Measurements from ENCODE around the gene AKAP9.
"Not testable (repeated sequence)": the region's sequence is repeated elsewhere in the genome, so short reads cannot be mapped to it uniquely, and the experiment has no call there.

AKAP9 gene

DNA sequence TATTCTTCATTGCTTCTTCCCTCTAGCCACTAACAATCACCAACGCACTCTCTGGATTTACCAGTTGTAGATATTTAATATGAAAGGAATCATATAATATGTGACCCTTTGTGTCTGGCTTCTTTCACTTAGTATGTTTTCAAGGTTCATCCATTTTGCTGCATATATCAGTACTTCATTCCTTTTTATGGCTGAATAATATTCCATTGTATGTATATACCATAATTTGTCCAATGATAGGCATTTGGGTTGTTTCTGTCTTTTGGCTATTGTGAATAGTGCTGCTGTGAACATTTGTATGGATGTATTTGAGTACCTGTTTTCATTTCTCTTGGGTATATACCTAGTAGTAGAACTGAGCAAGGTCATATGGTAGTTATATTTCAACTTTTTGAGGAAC is 7.3 kb downstream of the AKAP9 start:
- DNase-seq, result no peak

DNA sequence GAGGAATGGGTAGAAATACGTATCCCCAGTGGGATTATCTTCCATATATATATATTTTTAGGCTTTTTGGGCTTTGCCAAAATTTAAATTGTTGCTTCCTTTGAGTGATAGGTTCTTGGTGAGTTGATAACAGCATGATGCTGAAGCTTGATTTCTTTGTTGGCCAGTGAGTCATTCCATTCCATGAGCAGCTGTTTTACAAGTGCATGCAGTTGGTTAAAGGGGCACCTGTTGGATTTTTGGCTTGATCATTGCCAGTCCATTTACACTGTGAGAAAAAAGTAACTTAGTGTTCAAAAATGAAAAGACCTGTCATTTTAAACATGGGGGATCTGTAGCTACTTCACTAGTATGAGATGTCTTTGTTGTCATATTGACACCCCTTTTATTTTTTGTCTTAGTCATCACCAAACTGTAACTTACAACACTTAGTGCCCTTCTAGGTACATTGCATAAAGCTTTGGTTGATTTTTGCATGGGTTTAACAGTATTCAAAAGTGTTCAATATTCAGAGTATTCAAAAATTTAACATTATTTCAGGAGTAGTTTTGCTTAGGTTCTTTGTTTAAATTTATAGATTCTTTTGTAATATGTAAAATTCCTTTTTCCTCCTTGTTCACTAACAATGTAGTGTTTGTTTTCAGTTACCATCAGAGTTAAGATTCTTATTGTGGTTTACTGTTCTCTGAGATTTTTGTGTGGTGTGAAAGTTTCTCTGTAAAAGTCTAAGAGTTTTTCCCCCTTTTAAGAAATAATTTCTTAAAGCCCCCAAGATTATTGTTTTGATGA is 8.8 kb downstream of the AKAP9 start:
- no peak for DNase-seq

- DNase-seq, result no peak
These were observed 13.0 kb downstream of the AKAP9 start for GRCh38 chr7:91953618-91954017.

GRCh38 chr7:91956464-91956863 is 15.8 kb downstream of the AKAP9 start:
- not testable (repeated sequence) for DNase-seq

GRCh38 chr7:91957232-91957631 is 16.6 kb downstream of the AKAP9 start:
- no peak for DNase-seq

DNA sequence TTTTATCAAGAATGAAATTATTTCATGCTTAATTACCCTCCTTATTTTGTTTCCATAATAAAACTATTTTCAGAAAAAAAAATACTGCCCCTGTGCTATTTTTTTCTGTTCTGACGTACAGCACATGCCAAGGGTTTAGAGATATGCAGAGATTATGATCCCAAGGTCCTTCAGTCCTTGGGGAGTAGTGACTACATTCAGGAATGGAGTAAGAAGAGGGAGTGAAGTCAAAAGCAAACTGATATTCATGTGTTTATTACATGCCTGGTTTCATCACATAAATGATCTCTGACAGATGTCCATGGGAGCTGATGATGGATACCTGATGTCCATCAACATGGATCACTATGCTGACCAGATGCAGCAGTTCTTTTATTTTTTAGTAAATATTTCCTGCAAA is 17.2 kb downstream of the AKAP9 start:
- DNase-seq, result no peak

GRCh38 chr7:91959023-91959422 is 18.4 kb downstream of the AKAP9 start:
- no peak for DNase-seq

GRCh38 chr7:91961816-91962215 is 21.2 kb downstream of the AKAP9 start:
- no peak for DNase-seq

DNA sequence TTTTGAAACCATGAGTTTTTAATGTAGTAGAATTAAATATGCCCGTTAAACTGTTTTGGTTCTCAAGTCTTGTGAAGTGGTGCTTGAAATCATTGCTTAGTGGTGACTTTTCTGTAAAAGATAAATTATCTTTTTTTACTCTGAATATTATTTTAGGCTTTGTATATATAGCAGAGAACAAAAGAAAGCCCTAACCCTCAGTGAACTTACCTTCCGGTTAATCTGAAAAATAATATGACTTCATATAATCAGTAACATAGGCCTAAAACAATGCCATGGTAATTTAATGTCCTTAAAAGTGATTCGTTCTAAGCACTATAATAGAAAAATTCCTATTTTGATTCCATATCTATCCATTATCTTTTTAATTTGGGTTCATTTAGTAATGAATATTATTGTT is 21.8 kb downstream of the AKAP9 start:
- no peak for DNase-seq

DNA sequence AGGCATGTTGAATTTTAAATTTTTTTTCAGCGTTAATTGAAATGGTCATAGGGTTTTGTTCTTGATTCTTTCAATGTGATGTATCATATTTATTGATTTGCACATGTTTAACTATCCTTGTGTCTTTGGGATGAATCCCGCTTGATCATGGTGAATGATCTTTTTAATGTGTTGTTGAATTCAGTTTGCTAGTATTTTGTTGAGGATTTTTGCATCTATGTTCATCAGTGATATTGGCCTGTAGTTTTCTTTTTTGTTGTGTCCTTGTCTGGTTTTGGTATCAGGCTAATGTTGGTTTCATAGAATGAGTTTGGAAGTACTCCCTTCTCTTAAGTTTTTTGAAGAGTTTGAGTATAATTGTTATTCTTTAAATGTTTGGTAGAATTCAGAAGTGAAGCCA is 26.9 kb downstream of the AKAP9 start:
- not testable (repeated sequence) for DNase-seq

GRCh38 chr7:91973639-91974038 is 33.0 kb downstream of the AKAP9 start:
- DNase-seq, result no peak

- DNase-seq, result no peak
These were observed 33.4 kb downstream of the AKAP9 start for GRCh38 chr7:91974066-91974465.

GRCh38 chr7:91976743-91977142 is 36.1 kb downstream of the AKAP9 start:
- no peak for DNase-seq

GRCh38 chr7:91979590-91979989 is 38.9 kb downstream of the AKAP9 start:
- no peak for DNase-seq

DNA sequence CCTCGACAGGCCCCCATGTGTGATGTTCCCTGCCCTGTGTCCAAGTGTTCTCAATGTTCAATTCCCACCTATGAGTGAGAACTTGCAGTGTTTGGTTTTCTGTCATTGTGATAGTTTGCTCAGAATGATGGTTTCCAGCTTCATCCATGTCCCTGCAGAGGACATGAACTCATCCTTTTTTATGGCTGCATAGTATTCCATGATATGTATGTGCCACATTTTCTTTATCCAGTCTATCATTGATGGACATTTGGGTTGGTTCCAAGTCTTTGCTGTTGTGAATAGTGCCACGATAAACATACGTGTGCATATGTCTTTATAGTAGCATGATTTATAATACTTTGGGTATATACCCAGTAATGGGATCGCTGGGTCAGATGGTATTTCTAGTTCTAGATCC is 41.7 kb downstream of the AKAP9 start:
- not testable (repeated sequence) for DNase-seq

DNA sequence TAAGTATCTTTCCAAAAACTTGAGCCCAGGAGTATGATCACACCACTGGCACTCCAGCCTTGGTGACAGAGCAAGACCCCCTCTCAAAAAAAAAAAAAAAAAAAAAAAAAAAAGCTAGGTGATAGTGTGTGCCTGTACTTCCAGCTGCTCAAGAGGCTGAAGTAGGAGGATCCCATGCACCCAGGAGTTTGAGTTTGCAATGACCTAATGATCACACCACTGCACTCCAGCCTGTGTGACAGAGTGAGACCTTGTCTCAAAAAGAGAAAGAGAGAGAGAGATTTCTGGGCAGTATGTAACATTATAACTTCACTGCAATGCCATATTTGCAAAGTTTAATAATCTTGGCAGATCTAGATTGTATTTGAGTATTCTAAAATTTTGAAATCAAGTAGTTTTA is 47.6 kb downstream of the AKAP9 start:
- DNase-seq, result no peak

DNA sequence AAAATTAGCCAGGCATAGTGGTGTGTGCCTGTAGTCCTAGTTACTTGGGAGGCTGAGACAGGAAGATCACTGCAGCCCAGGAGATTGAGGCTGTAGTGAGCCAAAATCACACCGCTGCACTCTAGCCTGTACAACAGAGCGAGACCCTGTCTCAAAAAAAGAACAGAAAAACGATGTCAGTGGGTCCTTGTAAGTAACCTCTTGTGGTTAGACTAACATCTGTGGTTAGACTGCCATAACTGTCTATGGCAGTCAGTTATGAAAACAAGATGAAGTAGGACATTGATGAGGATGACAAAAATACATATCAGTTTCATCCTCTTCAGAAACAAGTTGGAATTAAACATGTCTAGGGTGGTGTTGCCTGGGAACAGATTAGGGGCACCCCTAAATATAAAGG is 53.3 kb downstream of the AKAP9 start:
- no peak for DNase-seq

- DNase-seq, result no peak
These were observed 54.9 kb downstream of the AKAP9 start for GRCh38 chr7:91995391-91996105.

- DNase-seq, result no peak
These were observed 59.2 kb downstream of the AKAP9 start for GRCh38 chr7:91999631-92000565.

DNA sequence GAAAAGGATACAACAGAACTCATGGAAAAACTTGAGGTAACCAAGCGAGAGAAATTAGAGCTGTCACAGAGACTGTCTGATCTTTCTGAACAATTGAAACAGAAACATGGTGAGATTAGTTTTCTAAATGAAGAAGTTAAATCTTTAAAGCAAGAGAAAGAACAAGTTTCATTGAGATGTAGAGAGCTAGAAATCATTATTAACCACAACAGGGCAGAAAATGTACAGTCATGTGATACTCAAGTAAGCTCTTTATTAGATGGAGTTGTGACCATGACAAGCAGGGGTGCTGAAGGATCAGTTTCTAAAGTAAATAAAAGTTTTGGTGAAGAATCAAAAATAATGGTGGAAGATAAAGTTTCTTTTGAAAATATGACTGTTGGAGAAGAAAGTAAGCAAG is 62.1 kb downstream of the AKAP9 start:
- DNase-seq, result no peak

DNA sequence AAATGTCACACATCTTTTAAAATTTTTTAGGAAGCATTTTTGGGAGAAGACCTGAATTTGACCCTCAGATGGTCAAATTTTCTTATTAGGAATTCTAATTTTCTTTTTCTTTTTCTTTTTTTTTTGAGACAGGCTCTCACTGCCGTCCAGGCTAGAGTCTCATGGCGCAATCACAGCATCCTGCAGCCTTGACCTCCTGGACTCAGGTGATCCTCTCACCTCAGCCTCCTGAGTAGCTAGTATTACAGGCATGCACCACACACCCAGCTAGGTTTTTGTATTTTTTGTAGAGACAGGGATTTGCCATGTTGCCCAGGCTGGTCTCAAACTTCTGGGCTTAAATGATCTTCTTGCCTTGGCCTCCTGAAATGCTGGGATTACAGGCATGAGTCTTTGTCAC is 65.4 kb downstream of the AKAP9 start:
- no peak for DNase-seq

GRCh38 chr7:92010215-92010614 is 69.6 kb downstream of the AKAP9 start:
- no peak for DNase-seq

DNA sequence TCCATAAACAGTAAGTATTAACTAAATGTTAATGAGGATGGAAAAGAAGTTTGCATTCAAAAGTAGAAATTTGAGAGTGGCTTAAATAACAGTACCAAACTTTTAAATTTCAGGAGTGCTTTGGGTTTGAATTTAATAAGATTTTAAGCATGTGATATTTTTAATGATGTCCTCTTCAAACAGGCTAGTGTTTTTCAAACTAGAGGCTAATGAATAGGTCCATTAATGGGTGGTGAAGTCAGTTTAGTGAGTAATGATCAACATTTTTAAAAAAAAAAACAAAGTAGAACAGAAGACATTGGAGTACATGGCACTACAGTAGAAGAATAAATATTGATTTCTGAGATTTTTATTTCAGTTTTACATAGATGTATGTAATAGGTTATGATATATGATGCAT is 72.9 kb downstream of the AKAP9 start:
- DNase-seq, result no peak

- no peak for DNase-seq
These were observed 80.0 kb downstream of the AKAP9 start for GRCh38 chr7:92020636-92021035.

All from NCI-H2171 (cell line).